Hematopoietic multipotent progenitor cell treated with erythropoietin and hydrocortisone succinate and interleukin-3 and kit ligand, for 8 days (in vitro differentiated cells): ENCODE measurements around the gene ABCB9.
"Not testable (repeated sequence)": the region's sequence is repeated elsewhere in the genome, so short reads cannot be mapped to it uniquely, and the experiment has no call there.

Experiments
- DNase-seq: peaks from one replicate; pipeline ENCODE4 v3.0.0-alpha.2; 2015

ABCB9 gene

DNA sequence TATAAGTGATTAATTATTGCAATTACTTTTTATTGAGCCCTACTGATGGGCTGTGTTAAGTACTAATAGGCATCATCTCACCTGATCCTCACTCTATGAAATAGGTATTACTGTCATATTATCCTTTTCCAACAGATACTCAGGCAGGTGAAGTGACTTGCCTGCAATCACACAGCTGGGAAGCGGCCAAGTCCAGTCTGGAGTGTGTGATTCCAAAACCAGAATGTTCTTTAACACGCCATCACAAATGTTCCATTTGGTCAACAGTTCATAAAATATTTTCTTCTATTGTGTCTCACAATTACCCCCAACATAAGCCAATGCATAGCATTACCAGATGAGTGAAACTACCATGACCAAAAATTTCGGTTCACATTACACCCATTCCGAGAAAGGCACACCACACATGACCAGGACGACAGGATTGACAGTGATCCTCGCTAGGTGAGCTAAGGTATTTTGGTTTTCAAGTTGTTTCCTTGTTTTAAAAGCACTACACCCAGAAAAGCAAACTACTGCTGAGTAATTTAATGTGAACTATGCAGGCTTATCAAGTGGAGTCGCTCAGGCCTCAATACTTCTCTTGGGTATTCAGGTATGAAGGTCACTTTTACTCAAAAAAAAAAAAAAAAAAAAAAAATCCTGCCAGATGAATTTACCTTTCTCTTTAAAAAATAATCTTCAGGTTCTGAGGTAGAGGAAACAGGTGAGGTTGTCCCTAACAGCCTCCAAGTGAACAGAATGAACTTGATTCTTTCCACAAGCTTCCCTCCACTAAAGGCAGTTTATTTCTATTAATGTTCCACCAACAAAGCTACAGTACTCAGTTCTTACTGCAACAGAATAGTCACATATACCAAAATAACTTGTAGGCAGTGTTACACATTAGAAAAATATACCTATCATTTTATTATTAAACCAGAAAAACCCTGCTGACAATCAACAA, 72.8 kb downstream of the ABCB9 start:
- no peak for DNase-seq

DNA sequence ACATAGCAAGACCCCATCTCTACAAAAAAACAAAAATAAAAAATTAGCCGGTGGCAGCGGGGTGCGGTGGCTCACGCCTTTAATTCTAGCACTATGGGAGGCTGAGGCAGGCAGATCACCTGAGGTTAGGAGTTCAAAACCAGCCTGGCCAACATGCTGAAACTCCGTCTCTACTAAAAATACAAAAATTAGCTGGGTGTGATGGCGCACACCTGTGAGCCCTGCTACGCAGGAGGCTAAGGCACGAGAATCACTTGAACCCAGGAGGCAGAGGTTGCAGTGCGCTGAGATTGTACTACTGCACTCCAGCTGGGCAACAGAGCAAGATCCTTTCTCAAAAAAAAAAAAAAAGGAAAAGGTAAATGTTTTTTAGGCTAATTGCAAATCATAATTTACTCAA, 73.5 kb downstream of the ABCB9 start:
- DNase-seq = not testable (repeated sequence)

DNA sequence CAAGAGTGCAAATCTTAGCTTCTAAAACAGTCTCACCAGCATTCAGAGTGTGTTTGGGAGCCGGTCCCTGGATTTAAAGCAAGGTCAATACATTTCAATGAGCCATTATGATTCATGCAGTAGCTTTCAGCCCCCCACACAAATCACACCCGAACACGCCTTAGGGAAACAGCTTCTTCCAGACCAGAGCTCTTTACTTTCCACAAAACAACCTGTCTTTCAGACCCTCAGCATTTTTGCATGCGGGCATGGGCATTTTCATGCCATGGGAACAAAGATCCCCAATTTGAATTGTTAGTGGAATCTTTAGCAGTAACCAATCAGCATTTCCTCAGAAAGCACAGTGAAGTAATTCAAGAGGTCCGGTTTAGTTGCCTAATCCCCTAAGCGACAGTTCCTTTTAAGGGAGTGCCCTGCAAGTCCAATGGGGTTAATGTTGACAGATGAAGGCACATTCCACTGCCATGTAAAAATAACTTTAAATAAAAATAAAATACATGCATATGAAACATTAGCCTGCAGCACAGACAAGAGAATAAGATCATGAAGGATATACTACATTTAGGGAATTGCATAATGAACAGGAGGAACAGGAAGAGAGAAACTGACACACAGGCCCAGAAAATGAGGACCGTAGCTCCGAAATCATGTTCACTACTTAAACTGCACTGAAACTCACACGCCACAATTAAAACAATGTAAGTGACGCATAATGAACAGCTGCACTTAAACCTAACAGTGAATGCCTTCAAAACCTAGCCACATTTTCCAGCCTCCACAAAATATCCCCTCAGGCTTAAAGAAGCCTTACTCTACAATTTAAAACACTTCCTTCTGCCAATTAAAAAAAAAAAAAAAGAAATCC, 74.4 kb downstream of the ABCB9 start:
- DNase-seq = no peak

DNA sequence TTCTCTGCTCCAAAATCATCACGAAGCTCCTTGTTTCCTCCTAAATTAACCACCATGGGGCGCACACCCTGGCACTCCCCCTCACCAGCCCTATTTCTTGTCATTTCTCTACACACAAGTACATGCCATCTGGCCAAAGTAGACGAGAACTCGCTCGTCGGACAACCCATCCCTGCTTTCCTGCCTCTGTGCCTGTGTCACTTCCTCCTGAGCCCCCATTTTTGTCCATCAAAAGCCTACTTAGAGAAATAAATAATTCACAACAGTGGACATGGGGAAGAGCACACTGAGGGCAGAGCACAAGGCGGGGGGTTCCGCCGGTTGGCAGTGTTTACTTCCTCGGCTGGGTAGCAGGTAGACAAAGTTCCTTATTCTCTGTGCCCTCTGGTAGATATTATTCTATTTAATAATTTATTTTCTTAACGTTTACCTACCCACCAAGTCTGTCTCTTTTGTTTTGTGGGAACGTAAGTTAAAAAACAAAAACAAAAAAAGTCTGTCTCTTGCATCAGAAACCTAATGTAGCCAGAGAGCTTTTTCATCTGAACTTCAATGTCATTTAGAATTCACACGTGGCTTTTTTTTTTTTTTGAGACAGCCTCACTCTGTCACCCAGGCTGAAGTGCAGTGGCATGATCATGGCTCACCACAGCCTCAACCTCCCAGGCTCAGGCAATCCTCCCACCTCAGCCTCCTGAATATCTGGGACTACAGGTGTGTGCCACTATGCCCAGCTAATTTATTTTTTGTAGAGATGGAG, 76.3 kb downstream of the ABCB9 start:
- DNase-seq = peak; percentile 74

DNA sequence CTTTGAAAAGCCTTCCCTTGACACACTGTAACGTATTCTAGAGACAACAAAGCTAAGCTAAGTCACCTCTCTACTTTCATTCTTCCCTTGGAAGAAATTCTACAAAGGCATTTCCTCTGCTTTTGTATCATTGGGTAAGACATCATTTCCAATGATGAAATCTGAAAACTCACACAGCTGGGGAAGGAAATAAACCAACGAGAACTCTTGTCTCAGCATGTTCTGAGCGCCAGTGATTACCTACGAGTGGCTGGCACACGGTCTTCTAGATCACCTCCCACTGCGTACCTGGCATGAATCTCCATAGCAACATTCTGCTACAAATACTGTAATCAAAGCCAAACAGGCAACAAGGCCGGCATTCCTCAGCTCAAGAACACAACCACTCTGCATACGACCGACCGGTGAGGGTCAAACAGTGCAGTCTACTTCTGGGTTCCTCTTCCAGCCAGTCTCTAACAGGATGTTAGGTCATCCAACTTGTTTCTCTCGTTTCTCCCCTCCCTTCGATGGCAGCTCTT, 78.0 kb downstream of the ABCB9 start:
- peak; percentile 44 for DNase-seq

DNA sequence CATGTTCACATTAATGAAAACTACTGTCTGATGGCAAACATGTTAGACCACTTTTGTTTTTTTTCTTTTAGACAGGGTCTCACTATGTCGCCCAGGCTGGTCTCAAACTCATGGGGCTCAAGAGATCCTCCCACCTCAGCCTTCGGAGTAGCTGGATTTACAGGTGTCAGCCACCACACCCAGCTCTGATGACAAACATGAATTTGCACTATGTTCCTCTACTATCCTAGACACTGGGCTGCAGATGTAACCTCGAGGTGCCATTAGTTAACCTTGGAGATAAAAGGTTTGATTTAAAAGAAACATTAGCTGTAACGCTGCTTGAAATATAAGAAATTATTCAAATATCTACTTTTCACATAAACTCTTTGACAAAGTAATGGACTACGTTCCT, 78.4 kb downstream of the ABCB9 start:
- no peak for DNase-seq

DNA sequence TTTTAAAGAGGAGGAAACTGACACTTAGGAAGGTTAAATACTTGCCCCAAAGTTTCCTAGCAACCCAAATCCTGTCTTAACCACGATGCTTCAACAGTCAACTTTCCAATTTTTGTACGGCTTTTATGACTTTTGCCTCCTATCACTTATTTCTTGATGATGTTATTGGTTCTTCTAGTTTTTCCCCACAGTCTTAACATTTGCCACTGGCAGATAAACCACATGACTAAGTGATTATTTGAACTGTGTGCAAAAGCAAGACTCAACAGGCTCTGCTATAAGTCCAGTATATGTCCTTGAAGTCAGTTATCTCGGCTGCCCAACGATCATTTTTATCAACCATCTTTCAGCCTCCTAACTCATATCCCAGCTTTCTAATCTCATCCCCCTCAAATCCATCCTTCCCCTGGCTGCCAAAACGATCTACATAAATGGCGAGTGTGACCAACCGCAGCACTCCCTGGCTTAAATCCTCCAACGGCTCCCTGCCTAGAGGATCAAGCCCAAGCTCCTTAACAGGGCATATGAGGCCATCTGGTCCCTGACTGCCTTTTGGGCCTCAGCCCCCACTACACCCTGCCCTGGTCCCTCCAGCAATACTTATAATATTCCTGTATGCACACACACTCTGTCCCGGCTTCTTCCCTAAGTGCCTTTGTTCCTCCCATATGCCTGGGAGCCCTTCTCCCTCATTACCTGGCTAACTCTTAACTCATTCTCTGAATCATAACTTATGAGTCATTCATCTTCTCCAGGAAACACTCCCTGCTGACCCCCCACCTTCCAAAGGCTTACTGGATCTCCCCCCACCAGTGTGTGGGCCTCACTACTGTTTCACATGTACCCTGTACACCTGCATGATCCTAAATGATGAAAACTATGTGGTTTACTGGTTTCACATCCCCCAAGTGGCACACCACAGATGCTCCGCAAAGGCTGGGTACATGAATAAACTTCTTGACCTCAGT, 79.1 kb downstream of the ABCB9 start:
- peak; percentile 94 for DNase-seq

DNA sequence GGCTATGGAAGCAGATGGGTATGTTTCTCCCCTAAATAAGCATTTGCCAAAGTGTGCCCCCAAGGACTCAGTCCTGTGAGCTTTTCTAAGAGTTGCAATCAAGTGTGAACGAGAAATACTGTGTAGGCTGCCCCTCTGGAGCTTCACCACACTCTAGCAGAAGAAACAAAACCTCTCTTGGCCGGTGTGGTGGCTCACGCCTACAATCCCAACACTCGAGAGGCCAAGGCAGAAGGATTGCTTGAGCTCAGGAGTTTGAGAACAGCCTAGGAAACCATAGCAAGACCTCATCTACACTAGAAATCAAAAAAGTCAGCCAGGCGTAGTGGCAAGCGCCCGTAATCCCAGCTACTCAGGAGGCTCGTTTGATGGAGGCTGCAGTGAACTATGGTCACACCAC, 80.1 kb downstream of the ABCB9 start:
- DNase-seq = no peak

DNA sequence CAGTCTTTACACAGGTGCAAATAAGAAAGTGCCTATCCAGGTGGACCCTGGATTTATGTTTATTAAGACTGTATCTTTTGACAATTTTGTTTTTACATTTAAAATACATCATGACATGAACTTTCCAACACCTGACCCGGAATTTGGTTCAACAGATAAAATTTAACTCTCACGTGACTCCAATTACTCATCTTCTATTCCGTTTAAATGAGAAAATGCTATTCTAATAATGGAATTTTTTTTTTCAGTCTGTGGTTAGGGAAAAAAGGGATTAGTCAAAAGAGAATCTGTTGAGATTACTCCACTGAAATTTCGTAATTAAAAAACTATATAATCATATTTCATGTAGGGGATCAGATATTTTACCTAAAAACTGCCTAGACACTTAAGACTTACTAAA, 81.4 kb downstream of the ABCB9 start:
- no peak for DNase-seq

DNA sequence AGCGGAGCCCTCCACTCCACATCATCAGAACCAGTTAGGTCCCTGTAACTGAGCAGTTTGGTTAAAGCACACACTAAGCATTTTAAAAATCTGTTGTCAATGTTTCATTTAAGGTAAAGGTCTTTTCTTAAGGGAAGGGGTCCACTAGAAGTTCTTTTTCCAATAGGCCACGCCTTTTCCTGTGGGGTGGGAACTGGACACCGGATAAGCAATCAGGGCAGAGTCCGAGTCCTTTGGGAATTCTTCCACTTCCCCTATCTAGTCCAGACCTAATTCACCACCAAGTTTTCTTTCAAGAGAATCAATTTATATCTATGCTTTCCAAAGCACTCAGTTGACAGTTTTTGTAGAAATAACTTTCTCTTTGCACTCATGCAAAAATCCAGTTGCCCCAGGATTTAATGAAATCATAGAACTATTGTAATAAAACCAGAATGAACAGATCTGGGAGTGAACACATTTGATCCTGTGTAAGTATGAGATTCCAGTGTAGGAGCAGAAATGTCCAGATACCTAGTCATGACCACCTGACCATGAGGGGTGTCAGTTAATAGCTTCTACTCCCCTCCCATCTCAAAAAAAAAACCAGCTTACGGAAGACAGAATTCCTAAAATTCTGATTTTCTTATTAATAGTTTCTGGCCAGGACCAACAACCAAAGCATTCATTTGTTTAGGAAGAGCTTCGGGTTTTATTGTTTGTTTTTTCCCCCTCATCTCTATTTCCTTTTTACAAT, 82.0 kb downstream of the ABCB9 start:
- DNase-seq = no peak

DNA sequence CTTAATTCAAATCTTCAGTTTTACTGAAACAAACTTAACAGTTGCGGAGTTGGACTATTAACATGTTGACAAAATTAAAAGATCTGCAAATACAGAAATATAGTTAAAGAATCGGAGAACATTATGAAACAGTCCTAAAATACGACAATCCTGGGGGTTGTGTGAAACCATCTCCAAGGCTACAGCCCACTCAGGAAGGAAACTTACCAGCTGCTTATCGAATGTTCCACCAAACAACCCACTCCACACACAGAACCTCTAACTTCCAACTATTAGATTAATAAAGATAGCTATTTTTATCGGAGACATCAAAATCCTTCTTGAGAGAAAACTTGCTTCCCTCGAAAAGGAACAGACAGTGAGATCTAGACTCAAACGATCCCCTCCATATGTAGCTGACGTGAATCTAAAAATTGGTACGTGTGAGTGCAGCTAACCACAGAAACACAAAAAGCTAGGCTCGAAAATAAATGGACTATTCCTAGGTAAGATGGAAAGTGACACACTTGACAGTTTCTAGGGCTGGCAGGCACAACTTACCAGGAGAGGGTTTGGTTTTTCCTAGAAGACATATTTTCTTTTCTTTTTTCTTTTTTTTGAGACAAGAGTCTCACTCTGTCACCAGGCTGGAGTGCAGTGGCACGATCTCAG, 83.2 kb downstream of the ABCB9 start:
- peak; percentile 49 for DNase-seq

DNA sequence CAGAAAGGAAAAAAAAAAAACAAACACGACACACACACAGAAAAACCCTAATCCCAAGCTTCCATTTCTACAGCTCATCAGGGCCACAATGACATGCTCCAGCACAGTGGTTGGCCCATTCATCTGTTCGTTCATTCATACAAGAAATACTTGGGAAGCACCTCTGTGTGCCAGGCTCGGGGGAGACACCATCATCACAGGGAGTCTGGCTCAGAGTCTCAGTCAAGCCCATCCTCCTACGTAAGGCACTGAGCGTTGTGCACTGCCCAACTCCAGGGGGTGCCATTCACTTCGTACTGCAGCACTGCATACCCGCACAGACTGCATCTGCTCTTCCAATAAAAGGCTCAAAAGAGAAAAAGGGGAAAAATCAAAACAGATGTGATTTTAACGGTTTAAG, 85.6 kb downstream of the ABCB9 start:
- peak; percentile 57 for DNase-seq

DNA sequence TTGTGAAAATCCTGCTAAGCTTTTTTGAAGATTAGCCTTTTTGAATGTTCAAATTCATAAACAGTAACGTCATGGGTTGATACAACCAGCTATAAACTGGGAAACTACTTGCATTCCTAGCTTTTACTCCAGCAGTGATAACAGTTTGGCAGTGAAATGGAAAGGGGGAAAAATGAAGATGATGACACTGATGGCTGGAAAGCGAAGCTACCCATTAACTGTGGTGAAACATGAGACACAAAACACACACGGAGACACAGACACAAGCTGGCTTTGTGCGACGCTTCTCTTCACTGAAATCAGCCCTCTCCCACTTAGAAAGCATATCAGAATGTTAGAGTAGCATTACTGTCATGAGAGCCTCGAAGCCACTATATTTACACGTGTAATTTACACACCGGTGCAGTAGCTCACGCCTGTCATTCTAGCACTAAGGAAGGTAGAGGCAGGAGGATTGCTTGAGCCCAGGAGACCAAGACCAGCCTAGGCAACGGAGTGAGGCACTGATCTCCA, 86.1 kb downstream of the ABCB9 start:
- DNase-seq = no peak
